Ishikawa (cell line): ENCODE measurements around the gene PLEKHG7.

Experiments
- CEBPB ChIP-seq: IDR thresholded peaks from 2 replicates; pipeline ENCODE4 v1.6.1; 2012
- CREB1 ChIP-seq: IDR thresholded peaks from 2 replicates; pipeline ENCODE4 v1.6.1; 2012; ENCODE audit warnings: low read depth
- EGR1 ChIP-seq: IDR thresholded peaks from 2 replicates; pipeline ENCODE4 v1.6.1; 2012
- EP300 ChIP-seq: IDR thresholded peaks from 2 replicates; pipeline ENCODE4 v1.6.1; 2012; ENCODE audit warnings: borderline replicate concordance
- FOXM1 ChIP-seq: IDR thresholded peaks from 2 replicates; pipeline ENCODE4 v1.6.1; 2012; ENCODE audit warnings: low read depth, borderline replicate concordance
- MAX ChIP-seq: IDR thresholded peaks from 2 replicates; pipeline ENCODE4 v1.6.1; 2012
- NFIC ChIP-seq: IDR thresholded peaks from 2 replicates; pipeline ENCODE4 v1.6.1; 2012
- RAD21 ChIP-seq: IDR thresholded peaks from 2 replicates; pipeline ENCODE4 v1.6.1; 2012; ENCODE audit warnings: low read depth
- REST ChIP-seq: IDR thresholded peaks from 2 replicates; pipeline ENCODE4 v1.6.1; 2012; ENCODE audit warnings: low read depth, mild to moderate bottlenecking
- USF1 ChIP-seq: IDR thresholded peaks from 2 replicates; pipeline ENCODE4 v1.6.1; 2012
- YY1 ChIP-seq: IDR thresholded peaks from 2 replicates; pipeline ENCODE4 v1.6.1; 2012; ENCODE audit warnings: low read depth
- ZBTB7A ChIP-seq: IDR thresholded peaks from 2 replicates; pipeline ENCODE4 v1.6.1; 2012; ENCODE audit warnings: low read depth

- TF ChIP-seq EP300 (no peak), EGR1 (no peak), RAD21 (no peak), NFIC (no peak), FOXM1 (no peak), REST (no peak), USF1 (no peak), MAX (no peak), ZBTB7A (no peak), CREB1 (no peak), CEBPB (no peak), YY1 (no peak)
Measured at GRCh38 chr12:92654929-92655328, 47.9 kb upstream of the PLEKHG7 start.
